Cardiac ventricle fibroblast (primary cell): Measurements from ENCODE around the gene CLCN3. TPM values are rescaled to one million over a fixed set of nuclear protein-coding genes. Genes with fewer than 3 reads are reported as not detected.

ENCODE experiments used
- total RNA-seq: library from RNA; depleted of rRNA; stranded (reverse); fragments of >200 nt; gene quantifications from 2 replicates; pipeline ENCODE4 v1.2.3, GENCODE V29; 2015

CLCN3 gene
- 33.1 and 35.0 TPM in 2 replicates for total RNA-seq

GRCh38 chr4:169619958-169620879 is at the start of gene CLCN3:
CLCN3 (plus strand) TSS chr4:169620578; CDS start chr4:169635929, 15,351 bp downstream.

GRCh38 chr4:169611991-169612870 is 8.1 kb upstream of the CLCN3 start, which contains the start of gene NEK1:
NEK1 (minus strand) TSS chr4:169612583; CDS start chr4:169602630, 9,953 bp downstream.

GRCh38 chr4:169757575-169758184 is 137.3 kb downstream of the CLCN3 start, which contains the start of gene HPF1:
HPF1 (minus strand) TSS chr4:169757944; CDS start chr4:169757877, 67 bp downstream.

Other genes starting within 250 kb of the CLCN3 start
- 6.9 and 8.6 TPM in 2 replicates for gene NEK1, start 8.0 kb upstream of the CLCN3 start, total RNA-seq
- gene HPF1, start 137.4 kb downstream of the CLCN3 start, total RNA-seq = 33.6 and 43.7 TPM in 2 replicates